GM12872 (cell line): ENCODE measurements around the gene PPP1R3C.

Experiments
- CTCF ChIP-seq: IDR thresholded peaks from 3 replicates; pipeline ENCODE4 v1.5.1; 2011; ENCODE audit warnings: low read depth, mild to moderate bottlenecking, low read length, moderate library complexity; ENCODE audit not compliant: insufficient read depth

The PPP1R3C gene

GRCh38 chr10:91632671-91633550 is at the start of gene PPP1R3C:
PPP1R3C (minus strand) TSS chr10:91633071; CDS start chr10:91632969, 102 bp downstream.
- TF ChIP-seq CTCF = peak; percentile 50

GRCh38 chr10:91681361-91682276 is 48.7 kb upstream of the PPP1R3C start:
- TF ChIP-seq CTCF = no peak

- TF ChIP-seq CTCF = no peak
These were observed 47.6 kb upstream of the PPP1R3C start for GRCh38 chr10:91680487-91680886.

- no peak for TF ChIP-seq CTCF
These were observed 46.4 kb upstream of the PPP1R3C start for GRCh38 chr10:91679296-91679695.

- no peak for TF ChIP-seq CTCF
These were observed 45.0 kb upstream of the PPP1R3C start for GRCh38 chr10:91677911-91678310.

GRCh38 chr10:91672021-91672608 is 39.2 kb upstream of the PPP1R3C start:
- TF ChIP-seq CTCF = no peak

- no peak for TF ChIP-seq CTCF
These were observed 36.0 kb upstream of the PPP1R3C start for GRCh38 chr10:91668913-91669312.
